Right kidney (tissue), 1 donor: ENCODE results near the gene BNIPL.
A peak's percentile ranks its signal among the peaks of the same experiment; 100 is the strongest.

Experiments
- DNase-seq: peaks from one replicate; pipeline ENCODE4 v3.0.0-alpha.2; 2016

BNIPL gene

DNA sequence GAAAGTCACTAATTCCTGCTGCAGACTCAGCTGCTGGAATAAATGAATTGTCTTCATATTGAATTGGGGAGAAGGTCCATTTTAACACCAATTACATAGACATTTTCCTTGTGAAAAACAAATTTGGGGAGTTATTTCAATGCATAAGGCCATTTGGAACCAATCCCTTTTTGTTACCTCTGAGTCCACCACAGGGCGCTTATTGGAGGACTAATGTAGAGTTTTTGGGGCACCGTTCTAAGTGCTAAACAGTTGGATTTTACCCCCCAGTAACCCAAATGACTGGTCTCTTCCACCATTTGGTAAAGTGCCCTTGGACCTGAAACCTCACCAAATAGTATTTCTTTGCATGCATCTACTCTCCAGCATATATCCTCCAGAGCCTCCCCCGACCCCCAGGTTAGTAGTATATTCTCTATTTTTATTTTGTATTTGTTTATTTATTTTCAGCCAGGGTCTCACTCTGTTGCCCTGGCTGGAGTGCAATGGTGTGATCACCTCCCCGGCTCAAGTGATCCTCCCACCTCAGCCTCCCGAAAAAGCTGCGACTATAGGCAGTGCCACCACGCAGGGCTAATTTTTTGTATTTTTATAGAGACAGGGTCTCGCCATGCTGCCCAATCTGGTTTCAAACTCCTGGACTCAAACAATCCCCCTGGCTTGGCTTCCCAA, 26.6 kb upstream of the BNIPL start:
- DNase-seq, result no peak

DNA sequence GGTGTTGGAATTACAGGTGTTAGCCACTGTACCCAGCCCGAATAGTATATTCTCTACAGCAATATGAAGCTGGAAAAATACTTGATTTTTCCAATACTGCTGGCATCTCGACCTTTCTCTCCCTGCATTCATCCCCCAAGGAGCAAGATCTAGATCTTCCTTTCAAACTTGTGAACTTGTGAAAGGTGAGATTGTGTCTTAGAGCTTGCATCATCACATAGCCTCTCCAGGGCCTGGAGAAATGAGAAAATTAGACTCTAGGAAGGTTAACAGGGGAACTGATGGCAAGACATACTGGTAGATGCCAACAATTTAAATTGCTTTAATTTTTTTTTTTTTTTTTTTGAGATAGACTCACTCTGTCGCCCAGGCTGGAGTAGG, 26.1 kb upstream of the BNIPL start:
- DNase-seq, result no peak

GRCh38 chr1:151011154-151011850, 25.1 kb upstream of the BNIPL start:
- no peak for DNase-seq

DNA sequence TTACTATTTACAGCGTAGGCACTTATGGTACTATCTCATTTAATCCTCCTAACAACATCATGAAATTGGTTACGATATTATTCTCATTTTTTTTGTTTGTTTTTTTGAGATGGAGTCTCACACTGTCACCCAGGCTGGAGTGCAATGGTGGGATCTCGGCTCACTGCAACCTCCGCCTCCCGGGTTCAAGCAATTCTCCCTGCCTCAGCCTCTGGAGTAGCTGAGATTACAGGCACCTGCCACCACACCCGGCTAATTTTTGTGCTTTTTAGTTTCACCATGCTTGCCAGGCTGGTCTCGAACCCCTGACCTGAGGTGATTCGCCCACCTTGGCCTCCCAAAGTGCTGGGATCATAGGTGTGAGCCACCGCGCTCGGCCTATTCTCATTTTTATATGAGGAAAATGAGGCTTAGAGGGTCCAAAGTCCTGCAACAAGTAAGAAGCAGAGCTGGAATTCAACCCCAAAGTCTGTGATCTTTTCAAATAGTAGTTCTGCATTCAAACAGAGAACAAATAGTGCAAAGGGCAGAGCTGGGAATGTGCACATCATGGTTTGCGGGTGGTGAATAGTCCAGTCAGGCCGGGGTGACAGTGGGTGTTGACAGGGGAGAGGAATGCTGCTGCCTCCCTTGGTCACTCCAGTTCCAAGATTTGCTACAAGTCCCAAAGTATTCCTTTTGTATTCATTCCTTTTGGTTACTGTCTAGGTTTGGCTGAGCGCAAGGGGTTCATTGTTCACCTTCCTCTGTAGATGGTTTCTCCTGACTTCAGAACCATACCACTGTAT, 23.5 kb upstream of the BNIPL start:
- DNase-seq, result no peak

GRCh38 chr1:151013518-151013917, 22.9 kb upstream of the BNIPL start:
- DNase-seq, result peak; percentile 35

- peak; percentile 36 for DNase-seq
Measured at GRCh38 chr1:151024540-151025146, 11.7 kb upstream of the BNIPL start.

DNA sequence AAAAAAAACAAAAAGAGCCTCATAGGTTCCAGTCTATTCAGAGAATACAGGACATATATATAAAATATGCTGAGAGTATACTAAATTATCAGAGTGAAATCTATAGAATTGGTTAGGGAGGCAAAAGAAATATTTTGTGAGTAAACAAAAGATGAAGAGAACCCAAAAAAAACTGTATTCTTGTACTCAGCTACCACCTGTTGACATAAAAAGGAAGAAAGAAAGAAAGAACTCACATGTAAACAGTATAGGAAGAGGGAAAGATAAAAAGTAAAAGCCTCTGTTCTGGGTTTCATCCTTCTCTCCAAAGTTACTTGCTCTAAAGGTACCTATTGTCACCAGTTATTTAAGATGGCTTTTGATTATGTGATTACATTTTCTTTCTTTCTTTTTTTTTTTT, 9.9 kb upstream of the BNIPL start:
- no peak for DNase-seq

DNA sequence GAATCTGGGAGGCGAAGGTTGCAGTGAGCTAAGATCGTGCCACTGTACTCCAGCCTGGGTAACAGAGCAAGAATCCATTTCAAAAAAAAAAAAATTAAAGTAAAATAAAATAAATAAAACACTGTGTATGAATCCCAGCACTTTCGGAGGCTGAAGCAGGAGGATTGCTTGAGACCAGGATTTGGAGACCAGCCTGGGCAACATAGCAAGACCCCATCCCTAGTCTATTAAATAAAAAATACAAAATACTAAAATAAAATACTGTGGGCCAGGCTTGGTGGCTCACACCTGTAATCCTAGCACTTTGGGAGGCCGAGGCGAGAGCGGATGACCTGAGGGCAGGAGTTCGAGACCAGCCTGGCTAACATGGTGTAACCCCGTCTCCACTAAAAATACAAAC, 4.2 kb upstream of the BNIPL start:
- no peak for DNase-seq

DNA sequence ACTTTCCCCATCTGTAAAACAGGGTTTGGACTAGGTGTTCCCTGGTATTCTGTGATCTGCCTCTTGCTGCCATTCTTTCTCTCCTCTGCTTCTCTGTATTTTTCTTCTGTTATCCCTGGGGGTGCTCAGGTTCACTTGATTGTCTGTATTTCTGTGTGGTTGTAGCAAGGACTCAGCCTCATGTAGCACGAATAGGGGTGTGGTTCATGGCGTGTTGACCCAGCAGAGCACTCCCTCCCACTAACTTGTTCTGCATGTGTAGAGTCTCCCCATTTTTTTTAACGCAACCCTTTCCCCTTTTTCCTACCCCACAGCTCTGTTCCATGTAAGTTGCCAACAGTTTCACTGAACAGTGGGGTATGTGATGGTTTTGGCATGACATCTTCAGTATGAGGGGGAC, 1.2 kb upstream of the BNIPL start:
- no peak for DNase-seq

- DNase-seq, result no peak
Measured at GRCh38 chr1:151037032-151037431, 646 bp downstream of the BNIPL start.

DNA sequence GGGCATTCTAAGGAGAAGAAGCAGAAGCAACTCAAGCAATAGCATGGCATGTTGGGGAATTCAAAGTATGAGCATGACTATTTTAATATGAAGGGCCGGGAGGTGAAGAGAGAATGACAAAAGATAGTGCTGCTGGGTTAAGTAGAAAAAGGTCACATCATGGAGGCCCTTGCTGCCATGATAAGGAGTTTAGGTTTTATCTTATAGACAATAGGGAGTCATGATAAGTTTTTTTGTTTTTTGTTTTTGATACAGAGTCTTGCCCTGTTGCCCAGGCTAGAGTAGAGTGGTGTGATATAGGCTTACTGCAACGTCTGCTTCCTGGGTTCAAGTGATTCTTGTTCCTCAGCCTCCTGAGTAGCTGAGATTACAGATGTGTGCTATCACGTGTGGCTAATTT, 3.1 kb downstream of the BNIPL start:
- no peak for DNase-seq

DNA sequence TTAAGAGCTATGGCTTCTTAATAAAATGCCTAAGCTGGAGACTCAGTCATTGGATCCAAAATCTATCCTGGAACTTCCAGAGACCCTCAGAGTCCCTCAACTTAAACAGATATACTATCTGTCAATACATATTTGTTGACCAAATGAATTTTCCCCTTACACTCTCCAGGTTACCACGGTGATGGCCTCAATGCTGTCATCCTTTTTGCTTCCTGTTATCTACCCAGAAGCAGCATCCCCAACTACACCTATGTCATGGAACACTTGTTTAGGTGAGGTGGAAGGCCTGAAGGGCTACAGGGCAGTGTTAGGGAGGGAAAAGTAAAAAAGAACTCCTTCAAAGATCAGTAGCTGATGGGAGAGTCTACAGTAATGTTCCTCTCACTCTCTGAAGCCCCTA, 6.8 kb downstream of the BNIPL start:
- no peak for DNase-seq

DNA sequence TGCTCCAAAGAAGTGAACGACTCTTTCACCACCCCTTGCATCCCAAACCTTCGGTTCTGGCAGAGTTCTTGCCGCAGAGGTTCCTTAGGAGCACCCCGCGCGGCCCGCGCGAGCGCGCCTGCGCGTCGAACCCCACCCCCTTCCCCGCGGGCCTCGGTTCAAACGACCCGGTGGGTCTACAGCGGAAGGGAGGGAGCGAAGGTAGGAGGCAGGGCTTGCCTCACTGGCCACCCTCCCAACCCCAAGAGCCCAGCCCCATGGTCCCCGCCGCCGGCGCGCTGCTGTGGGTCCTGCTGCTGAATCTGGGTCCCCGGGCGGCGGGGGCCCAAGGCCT, 11.2 kb downstream of the BNIPL start, which contains the start of gene C1orf56:
TSS of gene C1orf56 (plus strand) at position 161 of the 334 bp plus-strand sequence. CDS start at position 258, 97 bp downstream.
- no peak for DNase-seq

DNA sequence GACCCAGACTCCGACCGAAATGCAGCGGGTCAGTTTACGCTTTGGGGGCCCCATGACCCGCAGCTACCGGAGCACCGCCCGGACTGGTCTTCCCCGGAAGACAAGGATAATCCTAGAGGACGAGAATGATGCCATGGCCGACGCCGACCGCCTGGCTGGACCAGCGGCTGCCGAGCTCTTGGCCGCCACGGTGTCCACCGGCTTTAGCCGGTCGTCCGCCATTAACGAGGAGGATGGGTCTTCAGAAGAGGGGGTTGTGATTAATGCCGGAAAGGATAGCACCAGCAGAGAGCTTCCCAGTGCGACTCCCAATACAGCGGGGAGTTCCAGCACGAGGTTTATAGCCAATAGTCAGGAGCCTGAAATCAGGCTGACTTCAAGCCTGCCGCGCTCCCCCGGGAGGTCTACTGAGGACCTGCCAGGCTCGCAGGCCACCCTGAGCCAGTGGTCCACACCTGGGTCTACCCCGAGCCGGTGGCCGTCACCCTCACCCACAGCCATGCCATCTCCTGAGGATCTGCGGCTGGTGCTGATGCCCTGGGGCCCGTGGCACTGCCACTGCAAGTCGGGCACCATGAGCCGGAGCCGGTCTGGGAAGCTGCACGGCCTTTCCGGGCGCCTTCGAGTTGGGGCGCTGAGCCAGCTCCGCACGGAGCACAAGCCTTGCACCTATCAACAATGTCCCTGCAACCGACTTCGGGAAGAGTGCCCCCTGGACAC, 11.7 kb downstream of the BNIPL start:
- DNase-seq, result peak; percentile 90

DNA sequence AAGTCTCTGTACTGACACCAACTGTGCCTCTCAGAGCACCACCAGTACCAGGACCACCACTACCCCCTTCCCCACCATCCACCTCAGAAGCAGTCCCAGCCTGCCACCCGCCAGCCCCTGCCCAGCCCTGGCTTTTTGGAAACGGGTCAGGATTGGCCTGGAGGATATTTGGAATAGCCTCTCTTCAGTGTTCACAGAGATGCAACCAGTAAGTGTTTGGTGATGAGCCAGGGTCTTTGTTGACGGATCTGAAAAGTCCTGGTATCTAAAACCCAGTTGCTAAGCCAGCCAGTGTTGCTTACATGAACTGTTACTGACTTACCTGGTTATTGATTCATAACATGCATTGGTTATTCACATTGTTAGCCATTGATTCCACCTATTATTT, 12.3 kb downstream of the BNIPL start:
- DNase-seq, result no peak

- no peak for DNase-seq
Measured at GRCh38 chr1:151049458-151049857, 13.1 kb downstream of the BNIPL start.

DNA sequence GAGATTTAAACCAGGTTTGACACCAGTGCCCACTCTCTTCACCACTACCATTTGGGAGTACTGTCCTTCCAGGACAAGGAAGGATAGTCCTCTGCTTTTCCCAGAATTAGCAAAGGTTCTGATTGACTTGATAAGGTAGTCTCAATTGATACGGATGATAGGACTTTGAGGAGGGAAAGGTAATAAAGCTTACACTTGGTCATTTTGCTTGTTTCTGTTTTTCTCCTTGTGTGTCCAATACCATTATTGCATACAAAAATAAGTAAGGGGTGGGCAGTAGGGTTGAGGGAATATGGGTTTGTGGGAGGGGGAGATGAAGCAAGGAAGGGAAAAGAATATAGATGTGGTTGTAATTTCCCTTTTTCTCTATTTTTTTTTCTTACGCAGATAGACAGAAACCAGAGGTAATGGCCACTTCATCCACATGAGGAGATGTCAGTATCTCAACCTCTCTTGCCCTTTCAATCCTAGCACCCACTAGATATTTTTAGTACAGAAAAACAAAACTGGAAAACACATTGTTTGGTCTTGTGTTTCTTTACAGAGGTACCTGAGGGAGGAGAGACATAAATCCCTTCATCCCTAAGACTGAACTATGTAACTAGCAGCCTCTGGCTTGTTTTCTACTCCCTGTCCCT, 13.8 kb downstream of the BNIPL start:
- DNase-seq, result no peak

DNA sequence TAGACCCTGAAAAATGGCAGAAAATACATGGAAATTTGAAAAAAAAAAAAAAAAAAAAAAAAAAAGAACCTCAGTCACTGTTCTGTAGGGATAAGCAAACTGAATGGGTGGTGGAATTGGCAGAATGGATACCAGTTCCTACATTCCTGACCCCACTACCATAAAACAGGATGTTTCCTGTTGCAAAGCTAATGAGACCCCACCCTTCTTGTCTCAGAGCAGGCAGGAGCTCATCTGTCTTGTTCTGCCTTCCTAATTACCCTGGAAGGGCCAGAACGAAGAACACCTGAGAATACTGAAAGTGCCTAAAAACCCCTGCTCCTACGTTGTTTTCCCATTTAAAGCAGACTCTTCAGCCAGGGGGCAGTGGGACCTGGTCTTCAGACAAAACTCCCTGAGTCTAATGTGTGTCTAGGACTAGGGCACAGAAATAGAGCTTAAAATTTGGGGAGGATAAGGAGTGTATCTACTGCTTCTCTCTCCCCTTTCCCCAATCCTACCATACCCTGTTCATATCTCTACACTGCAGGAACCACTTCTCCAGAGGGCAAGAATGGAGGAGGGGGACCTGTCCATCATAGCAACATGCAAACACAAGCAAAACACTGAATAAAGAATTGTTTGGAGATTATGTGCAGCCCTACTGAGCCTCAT, 15.1 kb downstream of the BNIPL start:
- no peak for DNase-seq

DNA sequence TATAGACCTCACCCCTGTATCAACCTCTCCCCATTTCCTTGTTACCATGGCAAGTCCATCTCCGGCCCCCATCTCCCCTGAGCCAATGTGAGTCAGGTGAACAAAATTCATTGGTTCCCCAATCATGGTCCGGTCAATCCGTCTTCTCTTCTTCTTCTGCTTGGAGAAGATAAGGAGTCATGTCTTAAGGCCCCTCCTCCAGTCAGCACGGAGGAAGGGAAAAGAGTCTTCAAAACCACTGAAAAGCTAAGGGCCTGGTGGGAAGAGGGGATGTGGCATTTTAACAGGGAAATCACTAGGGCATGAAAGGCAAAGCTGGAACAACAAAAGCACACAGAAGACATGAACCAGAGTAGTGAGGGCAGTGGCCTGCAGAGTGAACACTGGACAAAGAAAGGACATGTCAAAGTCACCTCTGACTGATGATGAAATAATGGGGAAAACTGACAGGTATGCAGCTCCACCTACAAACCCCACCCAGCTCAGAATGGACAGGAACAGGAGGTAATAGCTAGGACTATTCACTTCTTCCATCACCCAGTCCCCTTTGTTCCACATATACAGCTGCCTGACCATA, 18.7 kb downstream of the BNIPL start:
- DNase-seq, result no peak

GRCh38 chr1:151055581-151055980, 19.2 kb downstream of the BNIPL start:
- no peak for DNase-seq

GRCh38 chr1:151056149-151056548, 19.8 kb downstream of the BNIPL start:
- DNase-seq, result no peak
